ENCODE measurements around the gene MSI1. TPM values are rescaled to one million over a fixed set of nuclear protein-coding genes. Genes with fewer than 3 reads are reported as not detected.

Gene MSI1
- total RNA-seq, 3 donors from 2014 or later, result 0.16 to 0.41 (median 0.25) TPM

DNA sequence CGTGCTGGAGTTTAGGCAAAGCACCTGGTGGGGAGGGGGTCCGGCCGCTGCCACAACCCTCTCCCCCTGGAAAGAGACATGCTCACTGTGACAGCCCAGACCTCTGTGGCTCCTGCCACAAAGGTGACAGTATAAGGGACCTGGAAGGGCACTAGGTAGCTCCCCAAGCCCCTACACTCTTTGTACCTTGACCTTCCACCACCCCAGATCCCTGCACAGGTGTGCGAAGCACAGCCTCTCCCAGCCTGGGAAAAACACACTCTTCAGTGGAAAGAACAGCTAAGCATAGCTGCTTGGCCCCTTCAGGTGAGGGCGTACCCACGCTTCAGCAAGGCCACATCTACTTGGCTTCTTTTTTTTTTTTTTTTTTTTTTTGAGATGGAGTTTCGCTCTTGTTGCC lies 36.4 kb downstream of the MSI1 start:
- peaks cover 2% of the 10 kb centered on the region for H3K27me3 Mint-ChIP-seq (ENCODE audit: low read depth)
- ATAC-seq, result no peak

DNA sequence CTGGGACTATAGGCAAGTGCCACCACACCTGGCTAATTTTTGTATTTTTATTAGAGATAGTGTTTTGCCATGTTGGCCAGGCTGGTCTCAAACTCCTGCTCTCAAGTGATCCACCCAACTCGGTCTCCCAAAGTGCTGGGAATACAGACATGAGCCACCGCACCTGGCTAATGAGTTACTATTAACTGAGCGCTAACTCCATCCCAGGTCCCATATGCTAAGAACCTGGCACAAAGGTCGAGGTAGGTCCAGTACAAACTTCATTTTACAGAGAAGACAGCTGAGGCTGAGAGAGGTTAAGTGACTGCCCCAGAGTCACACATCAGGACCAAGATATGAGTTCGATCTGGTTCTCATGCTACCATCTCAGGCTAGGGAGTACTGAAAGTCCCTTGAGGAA lies 36.9 kb downstream of the MSI1 start:
- H3K4me1 Mint-ChIP-seq (ENCODE audit: low read depth), result no peaks in the 10 kb centered on the region
- no peak for DNase-seq
- peaks cover 2% of the 10 kb centered on the region for H3K27me3 Mint-ChIP-seq (ENCODE audit: low read depth)
- H3K36me3 Mint-ChIP-seq (ENCODE audit: insufficient read depth), result no peaks in the 10 kb centered on the region
- H3K9me3 Mint-ChIP-seq, result peaks cover 5% of the 10 kb centered on the region
- ATAC-seq, result no peak
- H3K4me3 Mint-ChIP-seq, result no peak overlapping the region

More for the DNA sequence above, 36.4 kb downstream of the MSI1 start:
- H3K36me3 Mint-ChIP-seq (ENCODE audit: insufficient read depth), result no peaks in the 10 kb centered on the region
- H3K4me1 Mint-ChIP-seq (ENCODE audit: low read depth), result no peaks in the 10 kb centered on the region
- H3K4me3 Mint-ChIP-seq, result no peak overlapping the region
- no peak for DNase-seq
- peaks cover 8% of the 10 kb centered on the region for H3K9me3 Mint-ChIP-seq

DNA sequence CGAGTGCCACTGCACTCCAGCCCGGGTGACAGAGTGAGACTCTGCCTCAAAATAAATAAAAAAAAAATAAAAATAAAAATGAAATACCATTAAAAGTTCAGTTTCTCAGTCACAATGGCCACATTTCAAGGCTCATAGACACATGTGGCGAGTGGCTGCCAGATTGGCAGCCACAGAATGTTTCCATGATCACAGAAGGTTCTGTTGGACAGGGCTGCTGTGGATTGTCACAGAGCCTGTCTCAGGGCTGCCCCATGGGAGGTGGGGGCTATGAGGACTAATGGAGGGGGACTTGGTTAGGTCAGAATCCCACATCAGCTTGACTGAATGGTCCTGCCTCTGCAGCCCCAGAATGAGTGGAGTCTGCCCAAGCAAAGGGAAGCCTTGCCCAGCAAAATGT lies 37.6 kb downstream of the MSI1 start:
- H3K36me3 Mint-ChIP-seq (ENCODE audit: insufficient read depth), result no peaks in the 10 kb centered on the region
- peaks cover 5% of the 10 kb centered on the region for H3K9me3 Mint-ChIP-seq
- ATAC-seq, result no peak
- no peaks in the 10 kb centered on the region for H3K4me1 Mint-ChIP-seq (ENCODE audit: low read depth)
- H3K4me3 Mint-ChIP-seq, result no peak overlapping the region
- no peak for DNase-seq
- peaks cover 2% of the 10 kb centered on the region for H3K27me3 Mint-ChIP-seq (ENCODE audit: low read depth)

DNA sequence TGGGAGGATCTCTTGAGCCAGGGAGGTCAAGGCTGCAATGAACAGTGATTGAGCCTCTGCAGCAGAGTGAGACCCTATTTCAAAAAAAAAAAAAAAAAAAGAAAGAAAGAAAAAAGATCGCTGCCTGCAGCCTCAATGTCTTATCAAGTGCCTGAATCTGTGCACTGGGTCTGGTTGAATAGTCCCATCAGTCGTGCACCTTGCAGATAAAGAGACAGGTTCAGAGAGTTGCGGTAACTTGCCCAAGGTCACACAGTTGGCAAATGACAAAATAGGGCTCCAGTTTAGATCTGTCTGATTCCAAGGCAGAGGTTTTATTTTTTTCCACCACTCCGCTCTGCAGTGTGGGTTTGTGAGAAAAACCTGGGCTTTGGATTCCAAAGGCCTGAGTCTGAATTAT lies 40.7 kb downstream of the MSI1 start:
- Mint-ChIP-seq H3K4me1 (ENCODE audit: low read depth) (peaks cover 4% of the 10 kb centered on the region), H3K27me3 (ENCODE audit: low read depth) (peaks cover 2% of the 10 kb centered on the region), H3K36me3 (ENCODE audit: insufficient read depth) (no peaks in the 10 kb centered on the region), H3K9me3 (no peaks in the 10 kb centered on the region), H3K4me3 (no peak overlapping the region)
- ATAC-seq (no peak), DNase-seq (no peak)

GRCh38 chr12:120327593-120327992 lies 41.4 kb downstream of the MSI1 start, which contains the start of gene PLA2G1B:
Gene PLA2G1B (minus strand): TSS chr12:120327779. CDS start chr12:120327753, 26 bp downstream.
- no peaks in the 10 kb centered on the region for H3K9me3 Mint-ChIP-seq
- no peak within 1 kb of the TSS for H3K4me3 Mint-ChIP-seq
- H3K36me3 Mint-ChIP-seq (ENCODE audit: insufficient read depth), result no peaks in the 10 kb centered on the region
- H3K4me1 Mint-ChIP-seq (ENCODE audit: low read depth), result peaks cover 4% of the 10 kb centered on the region
- H3K27me3 Mint-ChIP-seq (ENCODE audit: low read depth), result peaks cover 2% of the 10 kb centered on the region
- ATAC-seq, result no peak
- no peak for DNase-seq

DNA sequence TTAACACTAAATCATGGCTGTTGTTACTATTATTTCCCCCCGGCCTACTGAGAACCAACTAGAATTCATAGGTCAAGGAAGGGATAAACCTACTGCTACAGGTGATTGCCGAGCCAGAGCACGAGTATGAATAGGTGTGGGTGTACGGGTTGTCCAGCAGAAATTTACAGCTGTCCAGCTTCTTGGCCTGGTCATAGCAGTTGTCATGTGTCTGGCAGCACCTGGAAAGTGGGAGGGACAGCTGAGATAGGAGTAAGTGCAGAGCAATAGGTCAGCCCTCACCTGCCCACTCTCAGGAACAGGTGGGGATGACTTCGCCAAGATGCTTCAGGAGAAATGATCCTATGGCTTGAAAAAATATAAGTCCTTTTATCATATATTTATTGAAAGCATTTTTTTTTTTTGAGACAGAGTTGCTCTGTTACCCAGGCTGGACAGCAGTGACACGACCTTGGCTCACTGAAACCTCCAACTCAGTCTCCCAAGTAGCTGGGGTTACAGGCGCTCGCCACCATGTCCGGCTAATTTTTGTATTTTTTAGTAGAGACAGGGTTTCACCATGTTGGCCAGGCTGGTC lies 44.0 kb downstream of the MSI1 start:
- no peak for DNase-seq
- Mint-ChIP-seq H3K36me3 (ENCODE audit: insufficient read depth) (no peaks in the 10 kb centered on the region), H3K9me3 (no peaks in the 10 kb centered on the region), H3K27me3 (ENCODE audit: low read depth) (no peaks in the 10 kb centered on the region), H3K4me3 (no peak overlapping the region), H3K4me1 (ENCODE audit: low read depth) (peaks cover 4% of the 10 kb centered on the region)
- no peak for ATAC-seq

- Mint-ChIP-seq H3K27me3 (ENCODE audit: low read depth) (no peaks in the 10 kb centered on the region), H3K4me1 (ENCODE audit: low read depth) (peaks cover 4% of the 10 kb centered on the region), H3K36me3 (ENCODE audit: insufficient read depth) (no peaks in the 10 kb centered on the region), H3K9me3 (no peaks in the 10 kb centered on the region), H3K4me3 (no peak overlapping the region)
- no peak for ATAC-seq
- no peak for DNase-seq
These were observed 45.2 kb downstream of the MSI1 start for GRCh38 chr12:120323772-120324171.

- H3K9me3 Mint-ChIP-seq, result no peaks in the 10 kb centered on the region
- no peak for DNase-seq
- H3K4me1 Mint-ChIP-seq (ENCODE audit: low read depth), result peaks cover 16% of the 10 kb centered on the region
- no peaks in the 10 kb centered on the region for H3K27me3 Mint-ChIP-seq (ENCODE audit: low read depth)
- H3K4me3 Mint-ChIP-seq, result no peak overlapping the region
- H3K36me3 Mint-ChIP-seq (ENCODE audit: insufficient read depth), result no peaks in the 10 kb centered on the region
- no peak for ATAC-seq
These were observed 47.4 kb downstream of the MSI1 start for GRCh38 chr12:120321382-120322202.

DNA sequence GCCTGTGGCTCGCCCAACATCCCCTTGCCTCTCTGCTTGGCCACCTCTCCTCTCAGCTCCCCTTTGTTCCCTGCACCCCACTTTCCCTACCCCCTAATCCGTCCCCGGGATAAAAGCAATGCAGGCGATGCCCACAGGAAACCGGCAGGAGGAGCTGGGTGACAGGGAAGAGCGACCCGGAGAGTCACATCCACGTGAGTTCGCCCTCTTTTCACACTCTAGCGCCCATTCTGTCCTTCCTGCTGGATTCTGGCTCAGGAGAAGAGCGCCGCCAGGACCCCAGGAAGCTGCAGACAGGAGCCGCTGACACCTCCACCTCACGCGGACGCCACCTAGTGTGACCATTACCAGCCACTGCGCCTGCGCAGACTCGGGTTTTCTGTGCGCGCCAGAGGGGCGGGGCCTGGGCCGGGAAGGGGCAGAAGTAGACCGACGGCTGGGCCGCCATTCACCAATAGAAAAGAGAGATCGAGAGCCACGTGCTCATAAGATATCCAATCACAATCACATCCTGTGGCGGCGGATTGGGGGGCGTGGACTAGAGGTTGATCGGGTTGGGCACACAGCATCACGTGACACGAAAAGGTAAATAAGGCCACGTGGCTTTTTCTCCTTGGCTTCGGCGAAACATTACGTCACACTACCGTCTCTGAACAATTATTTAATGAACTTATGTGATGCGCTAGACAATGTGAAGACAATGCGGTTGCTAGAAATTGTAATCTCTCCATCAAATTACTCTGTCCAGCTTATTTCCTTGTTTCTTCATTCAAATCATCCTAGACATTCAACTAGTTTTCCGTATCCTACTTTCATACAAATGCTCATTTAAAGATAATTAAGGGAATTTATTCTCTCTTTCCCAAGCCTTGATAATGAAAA lies 51.5 kb downstream of the MSI1 start:
- DNase-seq (peak; percentile 100), ATAC-seq (peak; percentile 100)
- H3K36me3 Mint-ChIP-seq (ENCODE audit: insufficient read depth), result no peaks in the 10 kb centered on the region
- H3K9me3 Mint-ChIP-seq, result no peaks in the 10 kb centered on the region
- no peaks in the 10 kb centered on the region for H3K27me3 Mint-ChIP-seq (ENCODE audit: low read depth)
- peak overlapping the region; percentile 88 for H3K4me3 Mint-ChIP-seq
- H3K4me1 Mint-ChIP-seq (ENCODE audit: low read depth), result peaks cover 13% of the 10 kb centered on the region

DNA sequence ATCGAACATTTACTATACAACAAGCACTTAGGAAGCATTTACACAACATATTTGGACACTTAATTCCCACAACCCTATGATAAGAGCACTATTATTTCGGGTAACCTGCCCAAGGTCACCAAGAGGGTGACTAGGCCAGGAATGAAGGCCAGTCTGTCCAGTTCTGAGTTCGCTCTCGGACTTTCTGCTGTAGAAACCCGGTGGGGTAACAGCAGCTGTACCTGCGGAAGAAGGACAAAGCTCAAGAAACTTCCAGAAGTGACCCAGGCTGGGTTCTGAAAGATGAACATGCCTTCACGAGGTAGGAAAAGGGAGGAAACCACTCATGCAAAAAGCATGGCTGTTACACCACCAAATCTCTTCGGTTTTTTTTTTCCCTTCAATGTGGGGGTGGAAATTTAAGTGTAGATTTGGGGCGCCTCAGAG lies 52.2 kb downstream of the MSI1 start:
- Mint-ChIP-seq H3K27me3 (ENCODE audit: low read depth) (no peaks in the 10 kb centered on the region), H3K4me3 (peak overlapping the region; percentile 88), H3K9me3 (no peaks in the 10 kb centered on the region), H3K4me1 (ENCODE audit: low read depth) (peaks cover 13% of the 10 kb centered on the region), H3K36me3 (ENCODE audit: insufficient read depth) (no peaks in the 10 kb centered on the region)
- no peak for DNase-seq
- no peak for ATAC-seq

- Mint-ChIP-seq H3K27me3 (ENCODE audit: low read depth) (no peaks in the 10 kb centered on the region), H3K4me3 (no peak overlapping the region), H3K4me1 (ENCODE audit: low read depth) (peaks cover 13% of the 10 kb centered on the region), H3K9me3 (no peaks in the 10 kb centered on the region), H3K36me3 (ENCODE audit: insufficient read depth) (no peaks in the 10 kb centered on the region)
- ATAC-seq (no peak), DNase-seq (no peak)
These were observed 54.7 kb downstream of the MSI1 start for GRCh38 chr12:120314220-120314619.

GRCh38 chr12:120301962-120302815 lies 66.8 kb downstream of the MSI1 start, which contains the start of gene SIRT4:
Gene SIRT4 (plus strand): TSS chr12:120302321. CDS start chr12:120303562, 1,241 bp downstream.
- DNase-seq, result peak; percentile 84
- no peaks in the 10 kb centered on the region for H3K36me3 Mint-ChIP-seq (ENCODE audit: insufficient read depth)

GRCh38 chr12:120292661-120293531 lies 76.1 kb downstream of the MSI1 start, which contains the start of gene RNU4-1:
Gene RNU4-1 (minus strand): TSS chr12:120293237.
- Mint-ChIP-seq H3K27me3 (ENCODE audit: low read depth) (no peaks in the 10 kb centered on the region), H3K36me3 (ENCODE audit: insufficient read depth) (no peaks in the 10 kb centered on the region), H3K9me3 (no peaks in the 10 kb centered on the region), H3K4me1 (ENCODE audit: low read depth) (peaks cover 7% of the 10 kb centered on the region), H3K4me3 (no peak within 1 kb of the TSS)
- DNase-seq (peak; percentile 66), ATAC-seq (peak; percentile 55 to 57)

More at GRCh38 chr12:120301962-120302815, 66.8 kb downstream of the MSI1 start, which contains the start of gene SIRT4:
- peak; percentile 100 for ATAC-seq
- Mint-ChIP-seq H3K4me3 (peak within 1 kb of the TSS; percentile 96), H3K9me3 (no peaks in the 10 kb centered on the region), H3K27me3 (ENCODE audit: low read depth) (no peaks in the 10 kb centered on the region), H3K4me1 (ENCODE audit: low read depth) (peaks cover 8% of the 10 kb centered on the region)

Measured in activated T-cell treated with anti-CD3 and anti-CD28 coated beads, Interleukin-2, amount 50 U/mL, for 4 hours (primary cell).